ENCODE results near the gene USP36. TPM values are rescaled to one million over a fixed set of nuclear protein-coding genes. Genes with fewer than 3 reads are reported as not detected.
A peak's percentile ranks its signal among the peaks of the same experiment; 100 is the strongest.

USP36 gene
- total RNA-seq, 1 experiment from 2014 or later: 74.0 TPM

GRCh38 chr17:78790552-78790951 lies 50.1 kb downstream of the USP36 start:
- H3K36me3 Mint-ChIP-seq: peaks cover 33% of the 10 kb centered on the region
- POLR2A ChIA-PET: no interaction called here
- no peak for TF ChIP-seq KAT7 (CRISPR knock-in tag; IDR thresholded peaks at IDR 0.05; ENCODE audit: borderline replicate concordance)

GRCh38 chr17:78789663-78790181 lies 50.9 kb downstream of the USP36 start:
- Mint-ChIP-seq H3K4me3 (no peak overlapping the region), H3K4me1 (peaks cover 14% of the 10 kb centered on the region), H3K36me3 (peaks cover 28% of the 10 kb centered on the region), H3K27me3 (ENCODE audit: low read depth) (no peaks in the 10 kb centered on the region), H3K27ac (peak overlapping the region; percentile 74), H3K9me3 (no peaks in the 10 kb centered on the region)
- no peak for ATAC-seq
- no peak for DNase-seq (ENCODE audit: low spot score)
- ChIA-PET POLR2A (interaction anchor here (0.6 to 0.7 kb wide), 2 partner anchors 18 to 67 kb away, joined by 3 to 4 read pairs; no protein-coding TSS in a partner anchor), CTCF (interaction anchor here (0.6 to 1.1 kb wide), 2 partner anchors 10 to 48 kb away, joined by 3 to 6 read pairs; no protein-coding TSS in a partner anchor)
- TF ChIP-seq PRDM15 (CRISPR knock-in tag; IDR thresholded peaks at IDR 0.05) (no peak), ZNF671 (CRISPR knock-in tag; IDR thresholded peaks at IDR 0.05) (no peak), ATF1 (CRISPR knock-in tag; IDR thresholded peaks at IDR 0.05) (no peak), FOXJ3 (CRISPR knock-in tag; IDR thresholded peaks at IDR 0.05; ENCODE audit: borderline replicate concordance) (no peak), KAT7 (CRISPR knock-in tag; IDR thresholded peaks at IDR 0.05; ENCODE audit: borderline replicate concordance) (no peak), NR2C2 (CRISPR knock-in tag; IDR thresholded peaks at IDR 0.05) (no peak), HMGXB4 (CRISPR knock-in tag; IDR thresholded peaks at IDR 0.05) (no peak), SMAD3 (CRISPR knock-in tag; IDR thresholded peaks at IDR 0.05; ENCODE audit: borderline replicate concordance) (no peak), ZNF263 (CRISPR knock-in tag; IDR thresholded peaks at IDR 0.05; ENCODE audit: low read depth) (no peak), E2F5 (CRISPR knock-in tag; IDR thresholded peaks at IDR 0.05) (no peak), ZNF317 (CRISPR knock-in tag; IDR thresholded peaks at IDR 0.05; ENCODE audit: borderline replicate concordance, low read depth) (no peak), GTF2I (CRISPR knock-in tag; conservative IDR thresholded peaks at IDR 0.05) (no peak), GABPB1 (CRISPR knock-in tag; IDR thresholded peaks at IDR 0.05) (no peak), PRRX2 (CRISPR knock-in tag; IDR thresholded peaks at IDR 0.05) (no peak), ZNF532 (CRISPR knock-in tag; IDR thresholded peaks at IDR 0.05; ENCODE audit: borderline replicate concordance) (no peak), ZNF138 (CRISPR knock-in tag; conservative IDR thresholded peaks at IDR 0.05) (no peak), MAX (CRISPR knock-in tag; IDR thresholded peaks at IDR 0.05) (no peak), EMX1 (CRISPR knock-in tag; IDR thresholded peaks at IDR 0.05) (no peak), ZNF416 (CRISPR knock-in tag; IDR thresholded peaks at IDR 0.05) (no peak), ZNF121 (CRISPR knock-in tag; IDR thresholded peaks at IDR 0.05) (no peak)

More at GRCh38 chr17:78790552-78790951, 50.1 kb downstream of the USP36 start:
- CTCF ChIA-PET: no interaction called here
- Mint-ChIP-seq H3K4me3 (no peak overlapping the region), H3K9me3 (no peaks in the 10 kb centered on the region), H3K27me3 (ENCODE audit: low read depth) (no peaks in the 10 kb centered on the region), H3K27ac (peak overlapping the region; percentile 74; the same call in 1 of the 2 replicates), H3K4me1 (peaks cover 10% of the 10 kb centered on the region)
- ATAC-seq (no peak), DNase-seq (ENCODE audit: low spot score) (no peak)
